Neural progenitor cell (in vitro differentiated cells): ENCODE results near the gene EPHB1.

Source experiments
- EZH2 ChIP-seq: fragments of 200-600 bp; sonication (generic); IDR thresholded peaks from 2 replicates; pipeline ENCODE4 v1.6.1; 2017; ENCODE audit warnings: antibody characterized with exemption, mild to moderate bottlenecking, moderate library complexity
- EZH2phosphoT487 ChIP-seq: fragments of 200-600 bp; sonication (generic); IDR thresholded peaks from 2 replicates; pipeline ENCODE4 v1.6.1; 2017; ENCODE audit warnings: antibody characterized with exemption
- TF ChIP-seq, protein P1 (sequence below): fragments of 200-600 bp; sonication (generic); IDR thresholded peaks from 2 replicates; pipeline ENCODE4 v1.5.1; 2017; ENCODE audit warnings: antibody characterized with exemption, mild to moderate bottlenecking

DNA sequence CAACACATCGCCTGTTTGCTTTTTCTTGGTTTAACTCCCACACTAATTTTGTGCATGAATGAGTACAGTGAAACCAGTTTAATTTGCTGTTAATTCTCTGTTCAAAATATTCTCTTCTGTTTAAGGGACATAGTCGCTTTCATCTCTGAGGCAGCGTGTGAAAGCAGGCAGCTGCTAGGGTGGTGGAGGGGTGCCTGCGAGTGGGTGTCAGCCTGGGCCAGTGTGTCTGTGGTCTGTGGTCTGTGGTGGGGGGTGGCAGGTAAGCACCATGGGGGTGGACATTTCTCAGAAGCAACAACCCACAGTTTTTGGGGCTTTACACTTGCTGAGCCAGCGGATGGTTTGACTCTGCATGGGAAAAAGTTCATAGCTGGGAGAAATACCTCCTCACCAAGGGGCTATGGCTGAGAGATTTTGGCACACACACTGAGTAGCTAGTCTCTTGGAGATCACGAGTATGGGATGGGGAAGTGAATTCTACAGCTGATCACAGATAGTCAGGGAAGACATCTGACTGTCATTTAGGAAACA lies 109.2 kb downstream of the EPHB1 start:
- TF ChIP-seq, protein P1, sequence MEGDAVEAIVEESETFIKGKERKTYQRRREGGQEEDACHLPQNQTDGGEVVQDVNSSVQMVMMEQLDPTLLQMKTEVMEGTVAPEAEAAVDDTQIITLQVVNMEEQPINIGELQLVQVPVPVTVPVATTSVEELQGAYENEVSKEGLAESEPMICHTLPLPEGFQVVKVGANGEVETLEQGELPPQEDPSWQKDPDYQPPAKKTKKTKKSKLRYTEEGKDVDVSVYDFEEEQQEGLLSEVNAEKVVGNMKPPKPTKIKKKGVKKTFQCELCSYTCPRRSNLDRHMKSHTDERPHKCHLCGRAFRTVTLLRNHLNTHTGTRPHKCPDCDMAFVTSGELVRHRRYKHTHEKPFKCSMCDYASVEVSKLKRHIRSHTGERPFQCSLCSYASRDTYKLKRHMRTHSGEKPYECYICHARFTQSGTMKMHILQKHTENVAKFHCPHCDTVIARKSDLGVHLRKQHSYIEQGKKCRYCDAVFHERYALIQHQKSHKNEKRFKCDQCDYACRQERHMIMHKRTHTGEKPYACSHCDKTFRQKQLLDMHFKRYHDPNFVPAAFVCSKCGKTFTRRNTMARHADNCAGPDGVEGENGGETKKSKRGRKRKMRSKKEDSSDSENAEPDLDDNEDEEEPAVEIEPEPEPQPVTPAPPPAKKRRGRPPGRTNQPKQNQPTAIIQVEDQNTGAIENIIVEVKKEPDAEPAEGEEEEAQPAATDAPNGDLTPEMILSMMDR: no peak
- no peak for TF ChIP-seq EZH2phosphoT487
- no peak for TF ChIP-seq EZH2
